Activated CD8-positive, alpha-beta T cell treated with anti-CD3 and anti-CD28 coated beads for 36 hours (primary cell): ENCODE data around the gene ITGA2B. TPM values are rescaled to one million over a fixed set of nuclear protein-coding genes. Genes with fewer than 3 reads are reported as not detected.

Experiments used
- ATAC-seq: fragments of 200-7000 bp; cut with Tn5 transposase; one replicate; pipeline ENCODE4 v1.10.0; 2021; ENCODE audit warnings: mild to moderate bottlenecking, moderate library complexity
- CTCF ChIA-PET: fragments of 350-600 bp; sonication (Branson Sonifier 250); formaldehyde crosslinking; loops from one replicate; lab custom pipeline; 2021; ENCODE audit warnings: antibody characterized with exemption; lab: Charles Lee
- POLR2A ChIA-PET: fragments of 350-600 bp; sonication (Branson Sonifier 250); formaldehyde crosslinking; loops from one replicate; lab custom pipeline; 2021; ENCODE audit warnings: antibody characterized with exemption; lab: Charles Lee
- DNase-seq: peaks from one replicate; pipeline ENCODE4 v3.0.0-alpha.2; 2020
- H3K27ac Mint-ChIP-seq: one replicate; pipeline ENCODE4 v1.8.0; 2021; ENCODE audit warnings: mild to moderate bottlenecking, mixed read lengths
- H3K27me3 Mint-ChIP-seq: one replicate; pipeline ENCODE4 v1.8.0; 2021; ENCODE audit warnings: mixed read lengths
- H3K36me3 Mint-ChIP-seq: one replicate; pipeline ENCODE4 v1.8.0; 2021; ENCODE audit warnings: low read depth, mixed read lengths
- H3K4me1 Mint-ChIP-seq: one replicate; pipeline ENCODE4 v1.8.0; 2021; ENCODE audit warnings: low read depth, mixed read lengths
- H3K4me3 Mint-ChIP-seq: one replicate; pipeline ENCODE4 v1.8.0; 2021; ENCODE audit warnings: mild to moderate bottlenecking, moderate library complexity, mixed read lengths
- H3K9me3 Mint-ChIP-seq: one replicate; pipeline ENCODE4 v1.8.0; 2021; ENCODE audit warnings: mixed read lengths
- intact Hi-C: fragments of 100-400 bp; cut with micrococcal nuclease; formaldehyde crosslinking; loops from one replicate; pipeline ENCODE4 v1.10.0; 2022
- total RNA-seq, 2 experiments: library from RNA; stranded (reverse); gene quantifications; one replicate each; pipeline ENCODE4 v1.2.3, GENCODE V29; 2021
- TF ChIP-seq, protein P1 (sequence below): fragments of 200-600 bp; IDR thresholded peaks from one replicate; pipeline ENCODE4 v1.8.0; 2022; ENCODE audit warnings: antibody characterized with exemption, mild to moderate bottlenecking

The ITGA2B gene
- total RNA-seq, 2 experiments from 2014 or later = 1.1 to 1.7 TPM

GRCh38 chr17:44378171-44378705 lies 11.2 kb downstream of the ITGA2B start:
- H3K27ac Mint-ChIP-seq = no peak overlapping the region
- POLR2A ChIA-PET = no interaction called here
- H3K4me1 Mint-ChIP-seq = no peaks in the 10 kb centered on the region
- no peaks in the 10 kb centered on the region for H3K9me3 Mint-ChIP-seq
- ATAC-seq (no peak), DNase-seq (no peak)
- no peak overlapping the region for H3K4me3 Mint-ChIP-seq
- TF ChIP-seq, protein P1, sequence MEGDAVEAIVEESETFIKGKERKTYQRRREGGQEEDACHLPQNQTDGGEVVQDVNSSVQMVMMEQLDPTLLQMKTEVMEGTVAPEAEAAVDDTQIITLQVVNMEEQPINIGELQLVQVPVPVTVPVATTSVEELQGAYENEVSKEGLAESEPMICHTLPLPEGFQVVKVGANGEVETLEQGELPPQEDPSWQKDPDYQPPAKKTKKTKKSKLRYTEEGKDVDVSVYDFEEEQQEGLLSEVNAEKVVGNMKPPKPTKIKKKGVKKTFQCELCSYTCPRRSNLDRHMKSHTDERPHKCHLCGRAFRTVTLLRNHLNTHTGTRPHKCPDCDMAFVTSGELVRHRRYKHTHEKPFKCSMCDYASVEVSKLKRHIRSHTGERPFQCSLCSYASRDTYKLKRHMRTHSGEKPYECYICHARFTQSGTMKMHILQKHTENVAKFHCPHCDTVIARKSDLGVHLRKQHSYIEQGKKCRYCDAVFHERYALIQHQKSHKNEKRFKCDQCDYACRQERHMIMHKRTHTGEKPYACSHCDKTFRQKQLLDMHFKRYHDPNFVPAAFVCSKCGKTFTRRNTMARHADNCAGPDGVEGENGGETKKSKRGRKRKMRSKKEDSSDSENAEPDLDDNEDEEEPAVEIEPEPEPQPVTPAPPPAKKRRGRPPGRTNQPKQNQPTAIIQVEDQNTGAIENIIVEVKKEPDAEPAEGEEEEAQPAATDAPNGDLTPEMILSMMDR = no peak
- no peaks in the 10 kb centered on the region for H3K36me3 Mint-ChIP-seq
- CTCF ChIA-PET = interaction anchor here (5.9 kb wide), 1 partner anchor 15 kb away, joined by 39 read pairs; the partner anchor contains the start of gene FAM171A2
- intact Hi-C loops = no loop called here
- peaks cover 12% of the 10 kb centered on the region for H3K27me3 Mint-ChIP-seq

- intact Hi-C loops = no loop called here
- CTCF ChIA-PET = interaction anchor here (1.2 to 5.9 kb wide), 7 partner anchors 9 to 118 kb away, joined by 3 to 39 read pairs (median 6); partner anchors contain the start of gene FAM171A2
- ATAC-seq (no peak), DNase-seq (no peak)
- Mint-ChIP-seq H3K36me3 (no peaks in the 10 kb centered on the region), H3K4me3 (no peak overlapping the region), H3K4me1 (no peaks in the 10 kb centered on the region), H3K27me3 (peaks cover 9% of the 10 kb centered on the region), H3K9me3 (no peaks in the 10 kb centered on the region), H3K27ac (no peak overlapping the region)
- TF ChIP-seq, protein P1 = no peak
- POLR2A ChIA-PET = no interaction called here
Observed at GRCh38 chr17:44376779-44377178, 12.7 kb downstream of the ITGA2B start.

DNA sequence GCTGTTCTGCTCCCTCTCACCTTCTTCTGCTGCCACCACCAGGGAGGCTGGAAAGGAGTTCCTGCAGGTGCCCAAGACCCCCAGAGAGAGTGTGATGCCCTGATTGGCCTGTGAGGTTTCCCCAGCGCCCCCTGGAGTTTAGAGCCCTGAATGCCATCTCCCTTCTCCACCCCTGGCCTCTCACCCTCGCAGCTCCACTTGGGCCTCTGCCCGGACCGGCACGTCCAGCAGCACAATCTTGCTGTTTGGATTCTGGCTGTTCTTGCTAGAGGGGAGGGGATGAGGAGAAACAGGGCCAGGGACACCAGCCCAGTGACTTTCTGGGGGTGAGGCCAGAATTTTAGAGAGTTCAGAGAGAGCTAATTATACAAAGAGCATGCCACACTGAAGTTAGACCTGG lies 13.3 kb downstream of the ITGA2B start:
- intact Hi-C loops = no loop called here
- Mint-ChIP-seq H3K4me3 (no peak overlapping the region), H3K36me3 (no peaks in the 10 kb centered on the region), H3K4me1 (no peaks in the 10 kb centered on the region), H3K27ac (no peak overlapping the region), H3K9me3 (no peaks in the 10 kb centered on the region), H3K27me3 (peaks cover 9% of the 10 kb centered on the region)
- POLR2A ChIA-PET = no interaction called here
- TF ChIP-seq, protein P1 = peak; percentile 49
- CTCF ChIA-PET = interaction anchor here (0.8 to 5.9 kb wide), 9 partner anchors 9 to 121 kb away, joined by 3 to 39 read pairs (median 6); partner anchors contain the start of gene FAM171A2
- DNase-seq = peak; percentile 58
- peak; percentile 49 for ATAC-seq

DNA sequence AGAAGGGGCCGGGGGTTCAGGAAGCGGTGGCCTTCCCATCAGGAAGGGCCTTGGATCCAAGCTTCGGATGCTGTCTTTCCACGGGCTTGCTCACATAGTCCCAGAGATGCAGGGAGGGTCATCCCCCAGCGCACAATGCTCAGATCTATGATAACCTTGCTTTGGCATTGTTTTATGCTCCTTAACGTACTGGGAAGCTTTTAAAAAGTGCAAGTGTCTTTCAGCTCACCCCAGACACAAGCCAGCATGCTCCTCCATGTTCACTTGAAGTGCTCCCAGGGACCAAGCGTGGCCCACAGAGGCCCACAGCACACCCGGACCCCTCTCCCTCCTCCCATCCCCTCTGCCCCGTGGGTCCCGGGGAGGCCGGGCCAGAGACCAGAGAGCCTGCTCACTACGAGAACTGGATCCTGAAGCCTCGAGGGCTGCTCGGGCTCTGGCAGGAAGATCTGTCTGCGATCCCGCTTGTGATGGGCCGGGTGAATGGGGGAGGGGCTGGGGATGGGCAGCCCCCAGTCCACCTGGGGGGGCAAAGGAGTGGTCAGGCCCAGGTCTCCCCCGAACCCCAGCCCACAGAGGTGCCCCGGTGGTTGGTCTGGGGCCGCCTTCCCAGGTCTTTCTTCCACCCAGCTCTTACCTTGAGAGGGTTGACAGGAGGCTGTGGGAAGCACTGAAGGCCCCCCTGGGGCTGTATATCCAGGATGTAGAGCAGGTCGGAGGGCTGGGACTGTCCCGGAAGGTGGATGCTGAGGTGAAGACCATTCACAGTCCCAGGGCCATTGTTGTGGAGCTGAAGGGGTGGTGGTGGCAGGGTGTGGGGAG lies 14.0 kb downstream of the ITGA2B start:
- no peaks in the 10 kb centered on the region for H3K9me3 Mint-ChIP-seq
- TF ChIP-seq, protein P1 = no peak
- no peaks in the 10 kb centered on the region for H3K36me3 Mint-ChIP-seq
- H3K27me3 Mint-ChIP-seq = peaks cover 9% of the 10 kb centered on the region
- ATAC-seq (no peak), DNase-seq (no peak)
- ChIA-PET POLR2A (no interaction called here), CTCF (interaction anchor here (0.6 to 5.9 kb wide), 12 partner anchors 8 to 195 kb away, joined by 3 to 39 read pairs (median 4); partner anchors contain the start of gene FAM171A2)
- H3K4me1 Mint-ChIP-seq = no peaks in the 10 kb centered on the region
- no peak overlapping the region for H3K27ac Mint-ChIP-seq
- H3K4me3 Mint-ChIP-seq = no peak overlapping the region
- intact Hi-C loops = no loop called here
